Measurements from ENCODE around the gene ARHGEF12.

ARHGEF12 gene

GRCh38 chr11:120378474-120378873, 42.3 kb downstream of the ARHGEF12 start:
- no peak for DNase-seq
- intact Hi-C loops (cut with DNase I): no loop called here

- no peak for DNase-seq
- intact Hi-C loops (cut with DNase I): no loop called here
These were observed 45.2 kb downstream of the ARHGEF12 start for GRCh38 chr11:120381401-120381800.

GRCh38 chr11:120383518-120384155, 47.4 kb downstream of the ARHGEF12 start:
- DNase-seq: no peak
- intact Hi-C loops (cut with DNase I): no loop called here

GRCh38 chr11:120384476-120384875, 48.3 kb downstream of the ARHGEF12 start:
- intact Hi-C loops (cut with DNase I): no loop called here
- DNase-seq: no peak

GRCh38 chr11:120385110-120385509, 48.9 kb downstream of the ARHGEF12 start:
- DNase-seq: peak in 4 of 10 donors; percentile 7 to 55 (median 29)
- intact Hi-C loops (cut with DNase I): no loop called here

DNA sequence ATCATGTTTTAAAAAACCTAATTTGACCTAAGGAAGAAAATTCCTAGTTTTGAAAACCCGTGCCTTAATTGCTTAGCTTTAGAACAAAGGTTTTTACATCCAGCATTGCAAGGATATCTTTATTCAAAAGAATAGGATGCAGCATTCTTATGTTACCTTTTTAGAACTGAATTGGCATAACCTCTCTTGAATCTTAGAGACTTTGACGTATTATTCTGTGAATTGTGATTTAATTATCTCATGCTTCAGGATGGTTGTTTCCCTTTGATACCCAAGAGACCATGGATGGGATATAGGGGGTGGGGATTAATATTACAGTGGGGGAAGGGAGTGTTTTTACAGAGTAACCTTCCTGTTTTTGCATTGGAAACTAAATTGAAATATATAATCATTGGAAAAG, 49.4 kb downstream of the ARHGEF12 start:
- no peak for DNase-seq
- intact Hi-C loops (cut with DNase I): no loop called here

GRCh38 chr11:120386318-120386717, 50.1 kb downstream of the ARHGEF12 start:
- no peak for DNase-seq

GRCh38 chr11:120386774-120387371, 50.7 kb downstream of the ARHGEF12 start:
- intact Hi-C loops (cut with DNase I): no loop called here
- no peak for DNase-seq

More at GRCh38 chr11:120386318-120386717, 50.1 kb downstream of the ARHGEF12 start:
- intact Hi-C loops (cut with DNase I): no loop called here

GRCh38 chr11:120388261-120388660, 52.0 kb downstream of the ARHGEF12 start:
- intact Hi-C loops (cut with DNase I): no loop called here
- no peak for DNase-seq

GRCh38 chr11:120389693-120390584, 53.7 kb downstream of the ARHGEF12 start:
- intact Hi-C loops (cut with DNase I): loop anchor here (5.0 kb wide), 1 partner anchor 53 kb away; the partner anchor contains the start of gene ARHGEF12
- DNase-seq: no peak

DNA sequence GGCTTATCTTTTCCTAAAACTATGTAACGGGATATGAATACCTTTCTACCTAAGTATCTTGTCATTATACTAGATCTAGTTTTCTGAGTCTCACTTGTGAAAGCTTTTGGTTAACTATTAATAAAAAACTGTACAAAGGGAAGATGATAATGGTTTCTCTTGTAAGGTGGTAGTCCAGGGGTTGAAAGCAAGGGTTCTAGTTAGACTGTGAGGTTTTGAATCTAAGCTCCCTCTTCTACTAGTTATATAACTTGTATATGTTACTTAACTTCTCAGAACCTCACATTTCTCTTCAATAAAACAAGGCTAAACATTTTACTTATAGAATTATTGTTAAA, 54.3 kb downstream of the ARHGEF12 start:
- no peak for DNase-seq
- intact Hi-C loops (cut with DNase I): loop anchor here (5.0 kb wide), 1 partner anchor 53 kb away; the partner anchor contains the start of gene ARHGEF12

GRCh38 chr11:120391292-120391691, 55.1 kb downstream of the ARHGEF12 start:
- DNase-seq: peak in 1 of 10 donors; percentile 13
- intact Hi-C loops (cut with DNase I): loop anchor here (5.0 kb wide), 1 partner anchor 54 kb away; the partner anchor contains the start of gene ARHGEF12

GRCh38 chr11:120391854-120392253, 55.6 kb downstream of the ARHGEF12 start:
- intact Hi-C loops (cut with DNase I): loop anchor here (5.0 kb wide), 1 partner anchor 55 kb away; the partner anchor contains the start of gene ARHGEF12
- no peak for DNase-seq

GRCh38 chr11:120392314-120392713, 56.1 kb downstream of the ARHGEF12 start:
- intact Hi-C loops (cut with DNase I): loop anchor here (5.0 kb wide), 1 partner anchor 55 kb away; the partner anchor contains the start of gene ARHGEF12
- DNase-seq: no peak

GRCh38 chr11:120392793-120393192, 56.6 kb downstream of the ARHGEF12 start:
- DNase-seq: no peak
- intact Hi-C loops (cut with DNase I): loop anchor here (5.0 kb wide), 1 partner anchor 55 kb away; the partner anchor contains the start of gene ARHGEF12

- intact Hi-C loops (cut with DNase I): loop anchor here (5.0 kb wide), 1 partner anchor 57 kb away; the partner anchor contains the start of gene ARHGEF12
- no peak for DNase-seq
These were observed 57.9 kb downstream of the ARHGEF12 start for GRCh38 chr11:120394119-120394518.

DNA sequence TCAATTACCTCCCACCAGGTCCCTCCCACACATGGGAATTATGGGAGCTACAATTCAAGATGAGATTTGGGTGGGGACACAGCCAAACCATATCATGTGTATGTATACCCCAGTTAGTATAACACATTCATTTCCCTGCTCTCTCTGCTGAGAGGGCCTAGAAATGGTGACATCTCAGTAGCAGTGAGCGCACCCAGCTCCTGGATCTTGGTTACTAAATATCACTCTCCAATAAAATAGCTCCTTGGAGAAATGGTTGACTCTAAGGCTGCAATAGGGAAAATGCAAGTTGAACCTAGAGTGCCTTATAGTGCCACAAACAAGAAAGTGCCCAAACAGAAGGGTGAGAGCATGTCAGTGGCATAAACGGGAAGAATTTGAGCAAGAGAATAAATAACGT, 59.6 kb downstream of the ARHGEF12 start:
- intact Hi-C loops (cut with DNase I): no loop called here
- DNase-seq: no peak

DNA sequence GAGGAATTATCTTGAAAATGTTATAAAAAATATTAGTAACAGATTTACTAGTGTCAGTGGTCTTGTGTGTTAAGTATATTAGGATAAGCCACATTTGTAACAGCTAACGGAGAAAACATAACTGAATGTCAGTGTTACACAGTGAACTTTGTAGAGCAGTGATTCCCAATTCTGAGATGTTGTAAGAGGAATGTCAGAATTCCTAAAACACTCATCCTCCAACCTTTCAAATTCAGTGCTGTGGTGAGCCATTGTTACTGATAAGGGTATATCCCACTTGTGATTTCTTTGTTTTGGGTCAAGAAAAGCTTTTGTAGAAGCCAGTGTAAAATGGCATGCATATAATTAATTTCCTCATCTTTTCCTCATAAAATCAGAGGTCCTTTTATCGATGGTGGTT, 61.9 kb downstream of the ARHGEF12 start:
- intact Hi-C loops (cut with DNase I): no loop called here
- no peak for DNase-seq

DNA sequence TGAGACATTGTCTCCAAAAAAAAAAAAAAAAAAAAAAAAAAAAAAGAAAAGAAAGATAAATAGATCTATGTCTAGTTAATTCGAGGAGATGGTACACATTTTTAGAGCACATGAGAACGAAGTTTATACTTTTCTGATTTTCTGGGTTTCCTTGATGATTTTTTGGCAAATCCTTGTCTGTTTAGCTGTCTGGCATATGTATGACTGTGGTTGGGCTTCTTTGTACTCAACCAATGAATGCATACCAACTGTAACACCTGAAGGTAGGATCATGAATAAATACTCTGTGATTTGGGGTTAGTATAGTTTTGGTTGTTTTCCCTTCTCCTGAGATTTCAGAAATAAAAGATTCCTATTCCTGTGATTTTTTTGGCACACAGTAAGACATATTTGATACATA, 63.1 kb downstream of the ARHGEF12 start:
- no peak for DNase-seq
- intact Hi-C loops (cut with DNase I): no loop called here

- DNase-seq: no peak
- intact Hi-C loops (cut with DNase I): no loop called here
These were observed 64.6 kb downstream of the ARHGEF12 start for GRCh38 chr11:120400564-120401364.

Data from posterior cingulate gyrus (tissue), 11 donors.